LNCaP clone FGC (cell line): ENCODE measurements around the gene PSMB1.

Source experiments
- DNase-seq: peaks from one replicate; pipeline ENCODE4 v3.0.0-alpha.2; 2011; ENCODE audit warnings: low read depth
- H3K4me3 ChIP-seq: 2 replicates; pipeline ENCODE4 v1.5.1; 2011; ENCODE audit warnings: mild to moderate bottlenecking, low read depth, low read length, control low read depth
- CTCF ChIP-seq: IDR thresholded peaks from 2 replicates; pipeline ENCODE4 v1.5.1; 2012; ENCODE audit warnings: mild to moderate bottlenecking; ENCODE audit not compliant: control insufficient read depth, insufficient read depth; ENCODE audit errors: extremely low read depth

Gene PSMB1

GRCh38 chr6:170552765-170553533 is at the start of gene PSMB1:
Gene PSMB1 (minus strand): TSS chr6:170553307. CDS start chr6:170553242, 65 bp downstream.
- DNase-seq: peak; percentile 83
- H3K4me3 ChIP-seq: peak within 1 kb of the TSS; percentile 81
- no peak for TF ChIP-seq CTCF

- no peak for DNase-seq
- no peak overlapping the region for H3K4me3 ChIP-seq
- no peak for TF ChIP-seq CTCF
Observed at GRCh38 chr6:170597278-170597677, 44.2 kb upstream of the PSMB1 start.

GRCh38 chr6:170596426-170596825 is 43.3 kb upstream of the PSMB1 start:
- no peak for TF ChIP-seq CTCF
- DNase-seq: no peak
- H3K4me3 ChIP-seq: no peak overlapping the region

- DNase-seq: no peak
- H3K4me3 ChIP-seq: no peak overlapping the region
- no peak for TF ChIP-seq CTCF
Observed at GRCh38 chr6:170590725-170591124, 37.6 kb upstream of the PSMB1 start.

GRCh38 chr6:170584954-170585498 is 31.9 kb upstream of the PSMB1 start:
- H3K4me3 ChIP-seq: peak overlapping the region; percentile 81
- no peak for DNase-seq
- no peak for TF ChIP-seq CTCF

- DNase-seq: peak; percentile 80
- no peak for TF ChIP-seq CTCF
- H3K4me3 ChIP-seq: peak within 1 kb of the TSS; percentile 81
Observed at GRCh38 chr6:170584181-170584953, 31.3 kb upstream of the PSMB1 start, which contains the start of gene PDCD2. Gene PDCD2 (minus strand): TSS chr6:170584637. CDS start chr6:170584581, 56 bp downstream.
